HCT116 (cell line): ENCODE data around the gene TRAF3. TPM values are rescaled to one million over a fixed set of nuclear protein-coding genes. Genes with fewer than 3 reads are reported as not detected.
A peak's percentile ranks its signal among the peaks of the same experiment; 100 is the strongest.

Source experiments
- ATAC-seq: fragments of 200-7000 bp; cut with Tn5 transposase; 2 replicates; pipeline ENCODE4 v1.9.1; 2020; ENCODE audit warnings: mild to moderate bottlenecking, moderate library complexity
- BruUV-seq: library from RNA; stranded (reverse); fragments of 400-500 nt; replicated peaks from 2 replicates; lab custom pipeline; 2021; lab: Mats Ljungman, UMichigan
- CTCF ChIA-PET: fragments of 300-600 bp; sonication (Branson Sonifier 250); formaldehyde crosslinking; loops from one replicate; lab custom pipeline; 2021; ENCODE audit warnings: antibody characterized with exemption; lab: Charles Lee
- POLR2A ChIA-PET: fragments of 300-600, 350-600 bp; sonication (Branson Sonifier 250); formaldehyde crosslinking; loops from one replicate; lab custom pipeline; 2021; ENCODE audit warnings: antibody characterized with exemption; lab: Charles Lee
- RAD21 ChIA-PET, 2 experiments: fragments of 300-600 bp; sonication (Branson Sonifier 250); formaldehyde crosslinking; loops; one replicate each; lab custom pipeline; 2023; ENCODE audit warnings: low total read pairs in 2 of 2; ENCODE audit not compliant: uncharacterized antibody in 2 of 2, unreplicated experiment in 2 of 2, low non-redundant PET in 1 of 2; lab: Charles Lee
- DNase-seq: peaks from one replicate; pipeline ENCODE4 v3.0.0-alpha.2; 2010; ENCODE audit warnings: low read depth, low spot score
- H2AFZ ChIP-seq: fragments of 200-600 bp; shearing (Covaris generic), sonication (generic); 2 replicates; pipeline ENCODE4 v1.6.1; 2017; ENCODE audit warnings: low read depth, mixed run types, mixed read lengths, antibody characterized with exemption, low read length; ENCODE audit not compliant: poor library complexity, severe bottlenecking
- H3K27ac ChIP-seq: 2 replicates; pipeline ENCODE4 v1.5.1; 2012; ENCODE audit warnings: low read depth, low read length
- H3K27me3 ChIP-seq: fragments of 200-600 bp; sonication (generic); 2 replicates; pipeline ENCODE4 v1.6.1; 2016; ENCODE audit warnings: mixed run types, low read length, mixed read lengths; ENCODE audit not compliant: insufficient read depth
- H3K36me3 ChIP-seq, 2 experiments: fragments of 200-500 bp in 1 of 2; fragments of 200-600 bp in 1 of 2; sonication (Bioruptor generic) in 1 of 2; sonication (generic) in 1 of 2; 2 replicates each; pipeline versions ENCODE4 v1.5.1 to v1.6.1; 2014 to 2016; ENCODE audit warnings: low read length in 2 of 2, inconsistent platforms in 1 of 2, mixed read lengths in 1 of 2, mixed run types in 1 of 2; ENCODE audit not compliant: insufficient read depth in 2 of 2, control insufficient read depth in 1 of 2
- H3K4me1 ChIP-seq, 2 experiments: fragments of 200-600 bp in 1 of 2; sonication (generic) in 1 of 2; 2 replicates each; pipeline versions ENCODE4 v1.5.1 to v1.6.1; 2012 to 2017; ENCODE audit warnings: low read length in 2 of 2, inconsistent platforms in 1 of 2, mild to moderate bottlenecking in 1 of 2, mixed read lengths in 1 of 2, mixed run types in 1 of 2, moderate library complexity in 1 of 2; ENCODE audit not compliant: insufficient read depth in 2 of 2, control insufficient read depth in 1 of 2
- H3K4me2 ChIP-seq: fragments of 200-600 bp; sonication (generic); 2 replicates; pipeline ENCODE4 v1.6.1; 2017; ENCODE audit warnings: mixed run types, low read length, mixed read lengths
- H3K4me3 ChIP-seq, 2 experiments: fragments of 200-600 bp in 1 of 2; sonication (generic) in 1 of 2; replicated peaks in 1 of 2; 2 replicates each; pipeline ENCODE4 v1.5.1; 2011 to 2016; ENCODE audit warnings: low read length in 2 of 2, control low read depth in 1 of 2, low read depth in 1 of 2, mild to moderate bottlenecking in 1 of 2, mixed read lengths in 1 of 2, mixed run types in 1 of 2
- H3K79me2 ChIP-seq: fragments of 200-600 bp; sonication (generic); 2 replicates; pipeline ENCODE4 v1.6.1; 2017; ENCODE audit warnings: mild to moderate bottlenecking, mixed run types, low read length, moderate library complexity, mixed read lengths; ENCODE audit not compliant: insufficient read depth
- H3K9ac ChIP-seq: fragments of 200-600 bp; sonication (generic); 2 replicates; pipeline ENCODE4 v1.6.1; 2016; ENCODE audit warnings: low read length, mixed read lengths
- H3K9me2 ChIP-seq: fragments of 200-600 bp; sonication (generic), shearing (Covaris generic); 2 replicates; pipeline ENCODE4 v1.6.1; 2017; ENCODE audit warnings: mixed run types, mild to moderate bottlenecking, moderate library complexity; ENCODE audit not compliant: insufficient read depth
- H3K9me3 ChIP-seq, 2 experiments: fragments of 200-500 bp in 1 of 2; fragments of 200-600 bp in 1 of 2; sonication (Bioruptor generic) in 1 of 2; sonication (generic) in 1 of 2; 2 replicates each; pipeline ENCODE4 v1.6.1; 2014 to 2017; ENCODE audit warnings: low read length in 2 of 2, mixed read lengths in 2 of 2, inconsistent platforms in 1 of 2, low read depth in 1 of 2, mild to moderate bottlenecking in 1 of 2, mixed run types in 1 of 2, moderate library complexity in 1 of 2; ENCODE audit not compliant: control insufficient read depth in 1 of 2, insufficient read depth in 1 of 2
- H4K20me1 ChIP-seq: fragments of 200-600 bp; sonication (generic), shearing (Covaris generic); 2 replicates; pipeline ENCODE4 v1.6.1; 2017; ENCODE audit warnings: mixed run types, mild to moderate bottlenecking, moderate library complexity; ENCODE audit not compliant: insufficient read depth
- POLR2AphosphoS5 ChIP-seq: IDR thresholded peaks from 2 replicates; pipeline ENCODE4 v1.6.1; 2011; ENCODE audit warnings: mild to moderate bottlenecking, low read depth, low read length, moderate library complexity
- RAD21 ChIP-seq: IDR thresholded peaks from 2 replicates; pipeline ENCODE4 v1.6.1; 2012; ENCODE audit warnings: low read depth, mild to moderate bottlenecking
- YY1 ChIP-seq: IDR thresholded peaks from 2 replicates; pipeline ENCODE4 v1.6.1; 2011; ENCODE audit warnings: low read length, low read depth, moderate library complexity, mild to moderate bottlenecking; ENCODE audit not compliant: insufficient replicate concordance; ENCODE audit errors: extremely low read depth
- ZBTB33 ChIP-seq: IDR thresholded peaks from 2 replicates; pipeline ENCODE4 v1.6.1; 2011; ENCODE audit warnings: mild to moderate bottlenecking, low read length, moderate library complexity; ENCODE audit not compliant: insufficient replicate concordance; ENCODE audit errors: extremely low read depth
- intact Hi-C: fragments of 100-400 bp; cut with micrococcal nuclease; formaldehyde crosslinking; loops from 2 replicates; pipeline ENCODE4 v1.10.0; 2022
- total RNA-seq: library from RNA; stranded (reverse); gene quantifications from one replicate; pipeline ENCODE4 v1.2.1, GENCODE V29; 2021; ENCODE audit not compliant: unreplicated experiment
- TF ChIP-seq, protein P1 (sequence below), 3 experiments: fragments of 200-600 bp in 1 of 3; sonication (generic) in 1 of 3; IDR thresholded peaks in 2 of 3; conservative IDR thresholded peaks in 1 of 3; 2 replicates each; pipeline ENCODE4 v1.5.1; 2012 to 2017; ENCODE audit warnings: low read depth in 2 of 3, low read length in 2 of 3, antibody characterized with exemption in 1 of 3, borderline replicate concordance in 1 of 3, control low read depth in 1 of 3, mild to moderate bottlenecking in 1 of 3, mixed read lengths in 1 of 3, mixed run types in 1 of 3, moderate library complexity in 1 of 3; ENCODE audit not compliant: insufficient read depth in 1 of 3

The TRAF3 gene
- total RNA-seq, 1 experiment from 2014 or later, result 32.1 TPM

- H3K4me1 ChIP-seq, result peaks cover 10 to 27% of the 10 kb centered on the region in 2 experiments
- peaks cover 1% of the 10 kb centered on the region; the same call in 1 of the 2 replicates for H3K79me2 ChIP-seq
- no peaks in the 10 kb centered on the region for H3K36me3 ChIP-seq
- H3K4me3 ChIP-seq, result no peak overlapping the region
- TF ChIP-seq ZBTB33, result no peak
- TF ChIP-seq, protein P1, sequence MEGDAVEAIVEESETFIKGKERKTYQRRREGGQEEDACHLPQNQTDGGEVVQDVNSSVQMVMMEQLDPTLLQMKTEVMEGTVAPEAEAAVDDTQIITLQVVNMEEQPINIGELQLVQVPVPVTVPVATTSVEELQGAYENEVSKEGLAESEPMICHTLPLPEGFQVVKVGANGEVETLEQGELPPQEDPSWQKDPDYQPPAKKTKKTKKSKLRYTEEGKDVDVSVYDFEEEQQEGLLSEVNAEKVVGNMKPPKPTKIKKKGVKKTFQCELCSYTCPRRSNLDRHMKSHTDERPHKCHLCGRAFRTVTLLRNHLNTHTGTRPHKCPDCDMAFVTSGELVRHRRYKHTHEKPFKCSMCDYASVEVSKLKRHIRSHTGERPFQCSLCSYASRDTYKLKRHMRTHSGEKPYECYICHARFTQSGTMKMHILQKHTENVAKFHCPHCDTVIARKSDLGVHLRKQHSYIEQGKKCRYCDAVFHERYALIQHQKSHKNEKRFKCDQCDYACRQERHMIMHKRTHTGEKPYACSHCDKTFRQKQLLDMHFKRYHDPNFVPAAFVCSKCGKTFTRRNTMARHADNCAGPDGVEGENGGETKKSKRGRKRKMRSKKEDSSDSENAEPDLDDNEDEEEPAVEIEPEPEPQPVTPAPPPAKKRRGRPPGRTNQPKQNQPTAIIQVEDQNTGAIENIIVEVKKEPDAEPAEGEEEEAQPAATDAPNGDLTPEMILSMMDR (IDR thresholded peaks at IDR 0.05 in 2 of 3, conservative IDR thresholded peaks at IDR 0.05 in 1 of 3; ENCODE audit: borderline replicate concordance in 1 of 3, insufficient read depth in 1 of 3, low read depth in 2 of 3, low read length in 2 of 3), result peak; percentile 26 to 42 (median 38); a peak in 4 of 6 replicates
- TF ChIP-seq POLR2AphosphoS5, result no peak
- TF ChIP-seq RAD21, result peak; percentile 62
- TF ChIP-seq YY1, result no peak
- intact Hi-C loops, result loop anchor here (10.0 kb wide), 1 partner anchor 248 kb away; no protein-coding TSS in a partner anchor
- no peak overlapping the region for H3K9ac ChIP-seq
- ChIA-PET RAD21 (interaction anchor here in 1 of 2 experiments (0.5 kb wide), 1 partner anchor 38 kb away, joined by 3 read pairs; no protein-coding TSS in a partner anchor), CTCF (interaction anchor here (2.1 kb wide), 1 partner anchor 78 kb away, joined by 11 read pairs; no protein-coding TSS in a partner anchor), POLR2A (no interaction called here)
- no peaks in the 10 kb centered on the region for H3K9me3 ChIP-seq
- H2AFZ ChIP-seq, result no peak overlapping the region
- H4K20me1 ChIP-seq, result no peaks in the 10 kb centered on the region
- H3K27ac ChIP-seq, result no peak overlapping the region
- no peaks in the 10 kb centered on the region for H3K9me2 ChIP-seq
- no peaks in the 10 kb centered on the region for H3K27me3 ChIP-seq
- ATAC-seq, result 0 out of 2 replicates have a peak, but pooled peaks have one; percentile 18
- no peak overlapping the region for H3K4me2 ChIP-seq
- BruUV-seq, result no TSS peak
- no peak for DNase-seq
These were observed 4.3 kb upstream of the TRAF3 start for GRCh38 chr14:102772781-102773570.
